ENCODE results near the gene SORCS1. TPM values are rescaled to one million over a fixed set of nuclear protein-coding genes. Genes with fewer than 3 reads are reported as not detected.

SORCS1 gene
- total RNA-seq, 4 donors from 2014 or later: 0.16 to 0.68 (median 0.61) TPM

GRCh38 chr10:107164992-107165391, 486 bp upstream of the SORCS1 start:
- no peak for TF ChIP-seq CTCF (IDR thresholded peaks at IDR 0.05; ENCODE audit: low read depth)

DNA sequence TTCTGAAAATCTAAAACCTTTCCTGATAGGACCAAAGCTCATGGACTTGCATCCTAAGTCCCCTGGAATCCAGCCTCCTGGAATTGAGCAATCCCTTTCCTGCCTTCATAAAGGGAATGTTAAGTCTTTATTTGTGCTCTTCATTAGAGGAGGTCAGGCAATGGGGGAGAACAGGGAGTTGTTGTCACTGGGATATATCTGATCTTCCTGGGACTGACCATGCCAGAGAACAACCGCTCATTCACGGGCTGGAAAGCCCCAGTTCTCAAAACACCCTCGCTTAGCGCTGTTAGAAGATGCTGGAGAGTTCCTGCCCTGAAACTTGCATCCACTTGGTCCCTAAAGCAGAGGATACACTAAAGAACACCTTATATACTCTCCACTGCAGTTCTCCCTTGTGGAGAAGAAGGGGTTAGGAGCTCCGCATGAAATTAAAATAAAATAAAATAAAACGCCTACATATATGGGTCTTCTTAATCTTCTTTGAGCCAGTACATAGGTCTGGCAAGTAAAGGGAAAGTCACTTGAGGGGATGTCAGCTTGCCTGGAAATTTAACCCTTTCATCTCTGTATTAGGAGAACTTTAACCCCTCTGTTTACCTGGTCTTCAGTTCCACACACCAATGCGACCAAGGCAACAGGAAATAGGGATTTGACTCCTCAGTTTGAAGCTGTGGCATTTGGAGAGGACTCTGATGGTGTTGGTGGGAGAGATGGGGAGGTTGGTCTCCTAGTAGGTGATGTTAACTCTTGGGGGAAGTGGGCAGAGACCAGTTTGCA, 1.2 kb downstream of the SORCS1 start:
- no peak for TF ChIP-seq CTCF (IDR thresholded peaks at IDR 0.05; ENCODE audit: low read depth)

DNA sequence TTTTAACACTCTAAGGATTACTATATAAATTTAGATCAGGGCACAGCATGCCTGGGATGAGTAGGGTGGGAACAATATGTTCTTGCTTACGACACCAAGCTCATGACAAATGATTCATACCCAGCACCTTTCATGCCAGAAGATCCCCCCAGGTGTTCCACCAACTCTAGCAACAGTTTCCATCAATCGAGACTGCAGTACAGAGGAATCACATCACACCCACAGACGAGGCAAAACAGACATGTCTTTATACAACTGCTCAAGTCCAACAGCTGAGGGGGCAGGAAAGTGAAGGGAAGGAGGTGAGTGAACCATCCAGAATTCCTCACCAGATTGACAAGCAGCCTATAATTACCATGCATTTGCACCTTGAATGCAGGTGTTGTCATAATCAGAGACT, 3.6 kb downstream of the SORCS1 start:
- no peak for TF ChIP-seq CTCF (IDR thresholded peaks at IDR 0.05; ENCODE audit: low read depth)

- TF ChIP-seq CTCF (IDR thresholded peaks at IDR 0.05; ENCODE audit: low read depth): no peak
Measured at GRCh38 chr10:107159871-107160270, 4.6 kb downstream of the SORCS1 start.

DNA sequence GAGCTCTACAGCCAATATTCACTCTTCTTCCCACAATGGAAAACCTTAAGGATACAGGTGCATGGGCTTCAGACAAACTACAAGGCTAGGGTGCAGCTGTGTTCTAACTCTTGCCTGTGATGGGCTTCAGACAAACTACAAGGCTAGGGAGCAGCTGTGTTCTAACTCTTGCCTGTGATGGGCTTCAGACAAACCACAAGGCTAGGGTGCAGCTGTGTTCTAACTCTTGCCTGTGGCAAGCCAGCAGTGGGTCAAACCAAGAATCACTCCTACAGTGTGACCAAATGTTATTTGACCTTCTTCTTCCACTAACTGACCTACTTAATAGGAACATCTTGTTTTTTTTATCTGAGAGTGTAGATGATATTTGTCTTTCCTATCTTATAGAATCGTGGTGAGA, 7.4 kb downstream of the SORCS1 start:
- no peak for TF ChIP-seq CTCF (IDR thresholded peaks at IDR 0.05; ENCODE audit: low read depth)

GRCh38 chr10:107152087-107152486, 12.4 kb downstream of the SORCS1 start:
- no peak for TF ChIP-seq CTCF (IDR thresholded peaks at IDR 0.05; ENCODE audit: low read depth)

- TF ChIP-seq CTCF (IDR thresholded peaks at IDR 0.05; ENCODE audit: low read depth): no peak
Measured at GRCh38 chr10:107148906-107149305, 15.6 kb downstream of the SORCS1 start.
